Muscle layer of duodenum (tissue), 2 donors: Measurements from ENCODE around the gene FLNA.
"Not testable (repeated sequence)": the region's sequence is repeated elsewhere in the genome, so short reads cannot be mapped to it uniquely, and the experiment has no call there.

Experiments used
- H3K27ac ChIP-seq: one replicate; pipeline ENCODE4 v1.7.0; 2013; ENCODE audit warnings: mild to moderate bottlenecking, low read length
- H3K27me3 ChIP-seq: one replicate; pipeline ENCODE4 v1.7.0; 2013; ENCODE audit warnings: low read depth, mild to moderate bottlenecking, control low read depth, low read length
- H3K36me3 ChIP-seq, 2 donors: one replicate each; pipeline ENCODE4 v1.7.0; 2013; ENCODE audit warnings: low read length in 2 of 2, control low read depth in 1 of 2, mild to moderate bottlenecking in 1 of 2; ENCODE audit not compliant: insufficient read depth in 2 of 2, control insufficient read depth in 1 of 2
- H3K4me1 ChIP-seq, 2 donors: one replicate each; pipeline ENCODE4 v1.7.0; 2013; ENCODE audit warnings: low read length in 2 of 2, mild to moderate bottlenecking in 2 of 2, control low read depth in 1 of 2, moderate library complexity in 1 of 2; ENCODE audit not compliant: insufficient read depth in 2 of 2, control insufficient read depth in 1 of 2
- H3K4me3 ChIP-seq, 2 donors: one replicate each; pipeline ENCODE4 v1.7.0; 2013; ENCODE audit warnings: low read length in 2 of 2, low read depth in 1 of 2, mild to moderate bottlenecking in 1 of 2
- H3K9me3 ChIP-seq, 2 donors: one replicate each; pipeline ENCODE4 v1.7.0; 2013; ENCODE audit warnings: low read length in 2 of 2, control low read depth in 1 of 2, mild to moderate bottlenecking in 1 of 2; ENCODE audit not compliant: control insufficient read depth in 1 of 2
- donor health status: healthy.

FLNA gene

GRCh38 chrX:154404625-154405192 lies 30.3 kb upstream of the FLNA start:
- H3K9me3 ChIP-seq = no peaks in the 10 kb centered on the region
- peaks cover 2 to 9% of the 10 kb centered on the region in 2 donors for H3K4me1 ChIP-seq
- peaks cover 4 to 12% of the 10 kb centered on the region in 2 donors for H3K36me3 ChIP-seq
- no peak overlapping the region for H3K4me3 ChIP-seq
- H3K27me3 ChIP-seq = no peaks in the 10 kb centered on the region
- H3K27ac ChIP-seq = no peak overlapping the region

- no peak overlapping the region for H3K4me3 ChIP-seq
These were observed 29.4 kb upstream of the FLNA start for GRCh38 chrX:154403858-154404257.

GRCh38 chrX:154403192-154403591 lies 28.8 kb upstream of the FLNA start:
- no peaks in the 10 kb centered on the region for H3K27me3 ChIP-seq
- peaks cover 12 to 18% of the 10 kb centered on the region in 2 donors for H3K36me3 ChIP-seq
- H3K27ac ChIP-seq = no peak overlapping the region
- no peak overlapping the region for H3K4me3 ChIP-seq
- no peaks in the 10 kb centered on the region for H3K9me3 ChIP-seq
- H3K4me1 ChIP-seq = peaks cover 2 to 12% of the 10 kb centered on the region in 2 donors

More at GRCh38 chrX:154403858-154404257, 29.4 kb upstream of the FLNA start:
- peaks cover 12 to 18% of the 10 kb centered on the region in 2 donors for H3K36me3 ChIP-seq
- no peak overlapping the region for H3K27ac ChIP-seq
- H3K9me3 ChIP-seq = no peaks in the 10 kb centered on the region
- peaks cover 2 to 12% of the 10 kb centered on the region in 2 donors for H3K4me1 ChIP-seq
- no peaks in the 10 kb centered on the region for H3K27me3 ChIP-seq

GRCh38 chrX:154402622-154403127 lies 28.2 kb upstream of the FLNA start:
- H3K27me3 ChIP-seq = no peaks in the 10 kb centered on the region
- H3K36me3 ChIP-seq = peaks cover 12 to 20% of the 10 kb centered on the region in 2 donors
- H3K4me3 ChIP-seq = no peak overlapping the region
- H3K9me3 ChIP-seq = no peaks in the 10 kb centered on the region
- H3K27ac ChIP-seq = no peak overlapping the region
- peaks cover 2 to 12% of the 10 kb centered on the region in 2 donors for H3K4me1 ChIP-seq

- H3K4me3 ChIP-seq = no peak overlapping the region
- no peak overlapping the region for H3K27ac ChIP-seq
- peaks cover 2 to 12% of the 10 kb centered on the region in 2 donors for H3K4me1 ChIP-seq
- peaks cover 12 to 21% of the 10 kb centered on the region in 2 donors for H3K36me3 ChIP-seq
- H3K27me3 ChIP-seq = no peaks in the 10 kb centered on the region
- H3K9me3 ChIP-seq = no peaks in the 10 kb centered on the region
These were observed 27.6 kb upstream of the FLNA start for GRCh38 chrX:154401918-154402621.

- peaks cover 12 to 21% of the 10 kb centered on the region in 2 donors for H3K36me3 ChIP-seq
- no peak overlapping the region for H3K4me3 ChIP-seq
- H3K27me3 ChIP-seq = no peaks in the 10 kb centered on the region
- peaks cover 2 to 12% of the 10 kb centered on the region in 2 donors for H3K4me1 ChIP-seq
- no peaks in the 10 kb centered on the region for H3K9me3 ChIP-seq
- no peak overlapping the region for H3K27ac ChIP-seq
These were observed 26.8 kb upstream of the FLNA start for GRCh38 chrX:154401045-154401799.

- Histone ChIP-seq H3K4me1 (peaks cover 2 to 12% of the 10 kb centered on the region in 2 donors), H3K36me3 (peaks cover 12 to 21% of the 10 kb centered on the region in 2 donors)
- not testable (repeated sequence) for H3K27me3 ChIP-seq, H3K4me3 ChIP-seq, H3K9me3 ChIP-seq, H3K27ac ChIP-seq
These were observed 26.0 kb upstream of the FLNA start for GRCh38 chrX:154400369-154400817.

GRCh38 chrX:154399527-154400368 lies 25.3 kb upstream of the FLNA start:
- H3K36me3 ChIP-seq = peaks cover 12 to 21% of the 10 kb centered on the region in 2 donors
- no peaks in the 10 kb centered on the region for H3K9me3 ChIP-seq
- H3K27ac ChIP-seq = peak overlapping the region; percentile 96
- H3K4me3 ChIP-seq = peak overlapping the region; percentile 70 to 92
- peaks cover 2 to 12% of the 10 kb centered on the region in 2 donors for H3K4me1 ChIP-seq
- H3K27me3 ChIP-seq = no peaks in the 10 kb centered on the region

- H3K27ac ChIP-seq = peak overlapping the region; percentile 96
- peaks cover 12 to 21% of the 10 kb centered on the region in 2 donors for H3K36me3 ChIP-seq
- peaks cover 2 to 12% of the 10 kb centered on the region in 2 donors for H3K4me1 ChIP-seq
- H3K9me3 ChIP-seq = no peaks in the 10 kb centered on the region
- peak overlapping the region; percentile 70 to 92 for H3K4me3 ChIP-seq
- no peaks in the 10 kb centered on the region for H3K27me3 ChIP-seq
These were observed 24.5 kb upstream of the FLNA start for GRCh38 chrX:154398668-154399526.
